H9 (cell line): Measurements from ENCODE around the gene SLC34A1. TPM values are rescaled to one million over a fixed set of nuclear protein-coding genes. Genes with fewer than 3 reads are reported as not detected.
A peak's percentile ranks its signal among the peaks of the same experiment; 100 is the strongest.

Experiments used
- DNase-seq: peaks from one replicate; pipeline ENCODE4 v3.0.0-alpha.2; 2017
- H2AFZ ChIP-seq: one replicate; pipeline ENCODE4 v1.6.1; 2013; ENCODE audit warnings: mild to moderate bottlenecking, low read length, control low read depth, moderate library complexity
- H2AK5ac ChIP-seq: 2 replicates; pipeline ENCODE4 v1.6.1; 2013; ENCODE audit warnings: low read length, control low read depth, mixed read lengths; ENCODE audit not compliant: insufficient read length
- H2BK120ac ChIP-seq: one replicate; pipeline ENCODE4 v1.6.1; 2013; ENCODE audit warnings: low read depth, mild to moderate bottlenecking, low read length, control low read depth, inconsistent platforms; ENCODE audit not compliant: poor library complexity, severe bottlenecking
- H2BK12ac ChIP-seq: 2 replicates; pipeline ENCODE4 v1.6.1; 2013; ENCODE audit warnings: low read length, control low read depth, mixed read lengths, low read depth; ENCODE audit not compliant: insufficient read length
- H2BK15ac ChIP-seq: 2 replicates; pipeline ENCODE4 v1.6.1; 2013; ENCODE audit warnings: low read depth, low read length, control low read depth
- H2BK20ac ChIP-seq: one replicate; pipeline ENCODE4 v1.6.1; 2013; ENCODE audit warnings: low read depth, mild to moderate bottlenecking, low read length, control low read depth, inconsistent platforms; ENCODE audit not compliant: poor library complexity, severe bottlenecking
- H2BK5ac ChIP-seq: 2 replicates; pipeline ENCODE4 v1.6.1; 2013; ENCODE audit warnings: low read length, control low read depth, mixed read lengths; ENCODE audit not compliant: insufficient read length
- H3K14ac ChIP-seq: 2 replicates; pipeline ENCODE4 v1.6.1; 2013; ENCODE audit warnings: low read length, control low read depth; ENCODE audit not compliant: insufficient read depth
- H3K18ac ChIP-seq: 2 replicates; pipeline ENCODE4 v1.6.1; 2013; ENCODE audit warnings: low read depth, mild to moderate bottlenecking, mixed read lengths, low read length, control low read depth; ENCODE audit not compliant: insufficient read length
- H3K23ac ChIP-seq: 2 replicates; pipeline ENCODE4 v1.6.1; 2013; ENCODE audit warnings: low read length, control low read depth, mixed read lengths, low read depth; ENCODE audit not compliant: insufficient read length
- H3K23me2 ChIP-seq: 2 replicates; pipeline ENCODE4 v1.6.1; 2013; ENCODE audit warnings: low read depth, mild to moderate bottlenecking, mixed read lengths, low read length, control low read depth; ENCODE audit not compliant: insufficient read length, poor library complexity, severe bottlenecking
- H3K27ac ChIP-seq: 2 replicates; pipeline ENCODE4 v1.5.1; 2013; ENCODE audit warnings: low read length, control low read depth, mixed read lengths, low read depth; ENCODE audit not compliant: insufficient read length
- H3K27me3 ChIP-seq: 2 replicates; pipeline ENCODE4 v1.6.1; 2013; ENCODE audit warnings: low read length, control low read depth, inconsistent platforms; ENCODE audit not compliant: insufficient read depth
- H3K4ac ChIP-seq: 2 replicates; pipeline ENCODE4 v1.6.1; 2013; ENCODE audit warnings: low read depth, mild to moderate bottlenecking, control low read depth, inconsistent platforms, low read length, moderate library complexity
- H3K4me1 ChIP-seq: 2 replicates; pipeline ENCODE4 v1.6.1; 2013; ENCODE audit warnings: low read length, control low read depth, inconsistent platforms; ENCODE audit not compliant: insufficient read depth
- H3K4me2 ChIP-seq: 2 replicates; pipeline ENCODE4 v1.6.1; 2013; ENCODE audit warnings: low read length, control low read depth, mixed read lengths; ENCODE audit not compliant: insufficient read length, insufficient read depth
- H3K56ac ChIP-seq: 2 replicates; pipeline ENCODE4 v1.6.1; 2013; ENCODE audit warnings: low read depth, mild to moderate bottlenecking, mixed read lengths, low read length, control low read depth; ENCODE audit not compliant: insufficient read length
- H3K79me1 ChIP-seq: 2 replicates; pipeline ENCODE4 v1.6.1; 2013; ENCODE audit warnings: low read depth, mild to moderate bottlenecking, moderate library complexity, low read length, control low read depth, inconsistent platforms; ENCODE audit not compliant: insufficient read depth, poor library complexity, severe bottlenecking
- H3K79me2 ChIP-seq: 2 replicates; pipeline ENCODE4 v1.6.1; 2013; ENCODE audit warnings: low read length, control low read depth, inconsistent platforms; ENCODE audit not compliant: insufficient read depth
- H3K9ac ChIP-seq: 2 replicates; pipeline ENCODE4 v1.6.1; 2013; ENCODE audit warnings: low read length, control low read depth, mixed read lengths; ENCODE audit not compliant: insufficient read length; ENCODE audit errors: extremely low read depth
- H3K9me3 ChIP-seq: one replicate; pipeline ENCODE4 v1.6.1; 2013; ENCODE audit warnings: low read depth, low read length, inconsistent platforms; ENCODE audit not compliant: control insufficient read depth
- H3T11ph ChIP-seq: one replicate; pipeline ENCODE4 v1.6.1; 2013; ENCODE audit warnings: mild to moderate bottlenecking, low read length, control low read depth, inconsistent platforms
- H4K20me1 ChIP-seq: one replicate; pipeline ENCODE4 v1.6.1; 2013; ENCODE audit not compliant: control insufficient read depth, insufficient read length, insufficient read depth
- H4K5ac ChIP-seq: 2 replicates; pipeline ENCODE4 v1.6.1; 2013; ENCODE audit warnings: low read depth, mild to moderate bottlenecking, mixed read lengths, low read length, control low read depth; ENCODE audit not compliant: insufficient read length
- H4K8ac ChIP-seq: replicated peaks from 2 replicates; pipeline ENCODE4 v1.6.1; 2013; ENCODE audit warnings: low read length, control low read depth, mixed read lengths, low read depth; ENCODE audit not compliant: insufficient read length
- H4K91ac ChIP-seq: 2 replicates; pipeline ENCODE4 v1.6.1; 2013; ENCODE audit warnings: low read depth, mild to moderate bottlenecking, moderate library complexity, mixed read lengths, low read length, control low read depth; ENCODE audit not compliant: insufficient read length
- H3K27ac Mint-ChIP-seq, 3 experiments: 2 replicates in 2 of 3; 3 replicates in 1 of 3; pipeline ENCODE4 v1.8.0; 2020 to 2021; ENCODE audit warnings: mixed read lengths in 3 of 3, mild to moderate bottlenecking in 1 of 3, moderate library complexity in 1 of 3
- H3K27me3 Mint-ChIP-seq: 2 replicates; pipeline ENCODE4 v1.8.0; 2021; ENCODE audit warnings: low read depth, mild to moderate bottlenecking, moderate library complexity, mixed read lengths
- H3K36me3 Mint-ChIP-seq, 3 experiments: 2 replicates in 2 of 3; 3 replicates in 1 of 3; pipeline ENCODE4 v1.8.0; 2020 to 2021; ENCODE audit warnings: low read depth in 3 of 3, mixed read lengths in 3 of 3; ENCODE audit not compliant: insufficient read depth in 1 of 3
- H3K4me1 Mint-ChIP-seq, 2 experiments: 2 replicates each; pipeline ENCODE4 v1.8.0; 2020; ENCODE audit warnings: mixed read lengths in 2 of 2
- H3K4me3 Mint-ChIP-seq, 2 experiments: 2 replicates in 1 of 2; 3 replicates in 1 of 2; pipeline ENCODE4 v1.8.0; 2020 to 2021; ENCODE audit warnings: mild to moderate bottlenecking in 2 of 2, mixed read lengths in 2 of 2, moderate library complexity in 1 of 2
- H3K9me3 Mint-ChIP-seq, 2 experiments: 2 replicates in 1 of 2; 3 replicates in 1 of 2; pipeline ENCODE4 v1.8.0; 2020; ENCODE audit warnings: mild to moderate bottlenecking in 2 of 2, mixed read lengths in 2 of 2, moderate library complexity in 1 of 2
- CTCF ChIP-seq: fragments of 200-600 bp; sonication (generic); conservative IDR thresholded peaks from 3 replicates; pipeline ENCODE4 v1.8.0; 2021; ENCODE audit warnings: antibody characterized with exemption, mild to moderate bottlenecking
- WGBS: extraction: QIAGEN DNeasy Blood & Tissue Kit; methylation state at CpG from one replicate; pipeline ENCODE4 v1.1.7; 2013; ENCODE audit warnings: missing lambda C conversion rate, low lambda C conversion rate, mixed read lengths; ENCODE audit not compliant: insufficient read length; ENCODE audit errors: extremely low coverage; 5-methylcytosine and 5-hydroxymethylcytosine counted together
- total RNA-seq: library from RNA; stranded (reverse); gene quantifications from 2 replicates; pipeline ENCODE4 v1.2.1, GENCODE V29; 2021

SLC34A1 gene
- total RNA-seq, 1 experiment from 2014 or later, result not detected

- no peak overlapping the region for H3K14ac ChIP-seq
- peaks cover 40% of the 10 kb centered on the region for H3K27me3 Mint-ChIP-seq
- no peaks in the 10 kb centered on the region; the same call in 1 of the 2 replicates for H3K27me3 ChIP-seq
- no peak overlapping the region for H3T11ph ChIP-seq
- no peak overlapping the region for H2AK5ac ChIP-seq
- no peak for TF ChIP-seq CTCF
- no peak overlapping the region for H3K23ac ChIP-seq
- no peak overlapping the region for H2BK15ac ChIP-seq
- H3K79me1 ChIP-seq, result no peaks in the 10 kb centered on the region
- no peak overlapping the region for H2BK20ac ChIP-seq
- H3K4me3 Mint-ChIP-seq, result peak overlapping the region; percentile 71 to 81; a peak in 4 of 5 replicates
- H2BK120ac ChIP-seq, result no peak overlapping the region
- H3K27ac Mint-ChIP-seq, result no peak overlapping the region
- no peak overlapping the region for H2AFZ ChIP-seq
- H2BK12ac ChIP-seq, result no peak overlapping the region
- peaks cover 10% of the 10 kb centered on the region for H3K23me2 ChIP-seq
- H3K79me2 ChIP-seq, result no peaks in the 10 kb centered on the region
- H3K4me1 Mint-ChIP-seq, result peaks cover 28 to 48% of the 10 kb centered on the region in 2 experiments
- no peak overlapping the region for H3K9ac ChIP-seq
- no peaks in the 10 kb centered on the region for H4K20me1 ChIP-seq
- H3K18ac ChIP-seq, result no peak overlapping the region
- no peak for DNase-seq
- H4K8ac ChIP-seq, result no peak overlapping the region
- no peak overlapping the region for H3K27ac ChIP-seq
- no peak overlapping the region for H4K91ac ChIP-seq
- no peaks in the 10 kb centered on the region for H3K9me3 ChIP-seq
- no CpG with 5 or more reads among the region's 10 CpGs for WGBS
- no peaks in the 10 kb centered on the region for H3K9me3 Mint-ChIP-seq
- H2BK5ac ChIP-seq, result no peak overlapping the region
- H3K4ac ChIP-seq, result no peak overlapping the region
- peak overlapping the region; percentile 37 for H3K4me2 ChIP-seq
- peaks cover 3 to 4% (median 4%) of the 10 kb centered on the region in 3 experiments; a peak in 5 of 7 replicates for H3K36me3 Mint-ChIP-seq
- H3K56ac ChIP-seq, result no peak overlapping the region
- H3K4me1 ChIP-seq, result peaks cover 11% of the 10 kb centered on the region; the same call in 1 of the 2 replicates
- no peak overlapping the region for H4K5ac ChIP-seq
Measured at GRCh38 chr5:177363565-177363964, 20.7 kb upstream of the SLC34A1 start.
